Dedifferentiated amniotic fluid mesenchymal stem cell (primary cell): ENCODE measurements around the gene CDH16.
A peak's percentile ranks its signal among the peaks of the same experiment; 100 is the strongest.
"Not testable (repeated sequence)": the region's sequence is repeated elsewhere in the genome, so short reads cannot be mapped to it uniquely, and the experiment has no call there.

Experiments
- DNase-seq: peaks from one replicate; pipeline ENCODE4 v3.0.0-alpha.2; 2016; ENCODE audit errors: extremely low spot score

The CDH16 gene

DNA sequence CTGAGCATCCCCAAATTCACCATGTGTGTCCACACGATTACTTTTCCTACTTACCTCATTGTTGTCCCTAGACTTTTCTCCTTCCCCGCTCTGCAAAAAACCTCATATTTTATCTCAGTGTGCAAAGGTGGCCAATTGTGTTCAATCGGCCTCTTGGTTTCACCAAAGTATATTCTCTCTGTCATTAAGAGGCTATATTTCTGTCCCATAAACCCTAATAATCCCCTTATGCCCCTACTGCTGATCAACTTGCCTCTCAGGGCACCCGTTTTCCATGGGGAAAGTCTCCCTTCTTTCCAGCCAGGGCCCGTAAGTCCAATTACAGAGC, 28.3 kb upstream of the CDH16 start:
- no peak for DNase-seq

DNA sequence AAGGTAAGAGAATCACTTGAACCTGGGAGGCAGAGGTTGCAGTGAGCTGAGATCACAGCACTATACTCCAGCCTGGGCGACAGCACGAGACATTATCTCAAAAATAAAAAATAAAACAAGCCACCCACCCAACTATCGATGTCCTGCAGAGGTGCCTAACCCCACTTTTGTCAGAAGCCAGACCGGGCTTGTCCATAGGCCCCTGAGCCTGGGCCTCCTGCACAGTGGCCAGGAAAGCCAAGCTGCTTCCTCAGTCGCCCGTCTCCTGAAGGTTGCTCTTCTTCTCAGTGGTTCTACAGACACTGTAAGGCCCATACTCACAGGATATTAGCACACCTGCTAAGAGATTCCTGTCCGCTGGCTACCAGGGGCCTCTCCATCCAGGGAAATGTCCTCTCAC, 27.9 kb upstream of the CDH16 start:
- DNase-seq = no peak

DNA sequence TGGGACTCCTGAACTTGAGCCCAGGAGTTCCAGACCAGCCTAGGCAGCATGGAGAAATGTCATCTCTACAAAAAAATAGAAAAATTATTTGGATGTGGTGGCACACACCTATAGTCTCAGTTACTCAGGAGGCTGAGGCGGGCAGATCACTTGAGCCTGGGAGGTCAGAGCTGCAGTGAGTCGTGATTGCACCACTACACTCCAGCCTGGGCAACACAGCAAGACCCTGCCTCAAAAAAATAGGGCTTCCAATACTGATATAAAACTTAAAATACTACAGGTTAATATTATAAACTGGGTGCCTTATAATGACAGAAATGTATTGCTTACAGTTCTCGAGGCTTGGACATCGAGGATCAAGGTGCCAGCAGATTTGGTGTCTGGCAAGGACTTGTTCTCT, 27.3 kb upstream of the CDH16 start:
- no peak for DNase-seq

DNA sequence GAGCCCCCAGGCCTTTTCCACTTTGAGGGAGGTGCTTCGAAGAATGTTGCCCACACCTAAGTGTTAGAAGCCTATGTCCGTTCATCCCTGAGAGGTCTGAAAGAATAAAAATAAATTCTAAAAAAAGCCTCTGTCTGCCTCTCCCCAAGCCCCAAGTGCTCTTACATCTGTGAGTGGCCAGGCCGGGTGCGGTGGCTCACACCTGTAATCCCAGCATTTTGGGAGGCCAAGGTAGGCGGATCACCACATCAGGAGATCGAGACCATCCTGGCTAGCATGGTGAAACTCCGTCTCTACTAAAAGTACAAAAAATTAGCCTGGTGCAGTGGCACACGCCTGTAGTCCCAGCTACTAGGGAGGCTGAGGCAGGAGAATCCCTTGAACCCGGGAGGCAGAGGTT, 26.3 kb upstream of the CDH16 start:
- DNase-seq = not testable (repeated sequence)

DNA sequence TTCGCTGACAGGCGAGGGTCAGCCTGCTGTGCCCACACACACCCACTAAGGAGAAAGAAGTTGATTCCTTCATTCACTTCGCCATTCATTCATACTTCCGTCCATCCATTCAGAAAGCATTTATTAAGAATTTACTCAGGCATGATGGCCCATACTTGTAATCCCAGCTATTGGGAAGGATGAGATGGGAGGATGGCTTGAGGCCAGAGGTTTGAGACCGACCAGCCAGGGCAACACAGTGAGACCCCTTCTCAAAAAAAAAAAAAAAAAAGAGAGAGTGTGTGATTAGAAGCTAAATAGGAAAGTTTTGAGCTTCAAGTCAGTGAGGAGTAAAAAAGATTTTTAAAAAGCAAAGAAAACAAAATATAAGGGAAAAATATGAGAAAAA, 25.4 kb upstream of the CDH16 start:
- DNase-seq = no peak

DNA sequence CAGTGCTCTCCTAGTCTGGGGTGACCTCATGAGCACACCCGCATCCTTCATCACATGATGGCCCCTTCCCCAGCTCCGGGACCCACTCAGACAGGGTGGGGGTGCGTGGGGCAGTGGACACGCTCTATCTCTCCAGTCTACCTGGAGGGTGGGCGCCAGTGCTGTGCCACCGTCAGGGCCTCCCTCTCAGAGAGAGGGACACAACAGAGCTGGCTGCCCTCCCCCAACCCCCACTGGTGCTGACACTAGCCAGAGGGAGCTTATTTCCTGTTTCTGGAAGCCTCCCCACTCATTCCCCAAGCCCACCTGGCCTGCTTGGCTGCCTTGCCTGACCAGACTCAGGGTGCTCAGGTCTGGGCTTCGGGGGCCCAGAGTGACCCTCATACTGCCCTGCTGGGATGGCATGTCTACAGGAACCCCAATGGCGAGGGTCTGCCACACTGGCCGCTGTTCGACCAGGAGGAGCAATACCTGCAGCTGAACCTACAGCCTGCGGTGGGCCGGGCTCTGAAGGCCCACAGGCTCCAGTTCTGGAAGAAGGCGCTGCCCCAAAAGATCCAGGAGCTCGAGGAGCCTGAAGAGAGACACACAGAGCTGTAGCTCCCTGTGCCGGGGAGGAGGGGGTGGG, 24.9 kb upstream of the CDH16 start:
- no peak for DNase-seq

DNA sequence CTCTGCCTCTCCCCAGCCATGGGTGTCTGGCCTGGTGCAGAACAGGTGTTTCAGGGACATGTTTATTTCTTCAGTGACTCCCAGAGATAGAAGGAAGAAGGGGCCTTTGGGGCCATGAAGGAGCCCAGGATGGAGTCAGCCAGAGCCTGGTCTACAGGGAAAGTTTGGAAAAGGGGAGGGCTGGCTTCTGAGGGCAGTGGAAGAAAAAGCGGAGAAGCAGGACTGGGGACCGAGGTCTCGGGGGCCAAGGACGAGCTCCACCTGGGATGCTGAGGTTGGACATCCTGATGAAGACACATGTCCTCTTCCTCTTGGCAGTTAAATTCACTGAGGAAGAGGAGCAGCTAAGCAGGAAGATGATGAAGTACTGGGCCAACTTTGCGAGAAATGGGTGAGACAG, 24.3 kb upstream of the CDH16 start:
- DNase-seq = no peak

DNA sequence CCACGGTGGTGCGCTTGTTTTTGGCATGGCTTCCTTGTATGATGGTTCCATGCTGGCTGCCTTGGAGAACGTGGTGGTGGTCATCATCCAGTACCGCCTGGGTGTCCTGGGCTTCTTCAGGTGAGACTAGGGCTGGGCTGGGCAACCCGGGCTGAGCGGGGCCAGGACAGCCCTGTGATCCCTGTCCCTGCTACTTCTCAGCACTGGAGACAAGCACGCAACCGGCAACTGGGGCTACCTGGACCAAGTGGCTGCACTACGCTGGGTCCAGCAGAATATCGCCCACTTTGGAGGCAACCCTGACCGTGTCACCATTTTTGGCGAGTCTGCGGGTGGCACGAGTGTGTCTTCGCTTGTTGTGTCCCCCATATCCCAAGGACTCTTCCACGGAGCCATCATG, 21.6 kb upstream of the CDH16 start:
- no peak for DNase-seq

DNA sequence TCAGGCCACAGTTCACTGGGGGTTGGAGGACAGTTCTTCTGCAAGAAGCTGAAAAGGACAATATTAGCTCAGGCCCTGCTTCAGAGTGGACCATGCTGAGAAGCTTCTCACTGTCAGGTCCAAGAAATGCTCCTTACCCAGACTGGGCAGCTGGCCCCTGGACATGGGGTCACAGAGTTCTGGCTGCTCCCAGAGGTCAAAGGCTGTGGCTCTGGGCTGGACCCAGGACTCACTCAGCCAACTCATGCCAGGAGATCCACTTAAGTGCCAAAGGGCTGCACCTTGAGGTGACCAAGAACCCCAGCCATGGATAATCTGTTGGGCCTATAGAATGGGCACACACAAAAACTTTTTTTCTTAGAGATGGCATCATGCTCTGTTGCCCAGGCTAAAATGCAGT, 20.7 kb upstream of the CDH16 start:
- no peak for DNase-seq

DNA sequence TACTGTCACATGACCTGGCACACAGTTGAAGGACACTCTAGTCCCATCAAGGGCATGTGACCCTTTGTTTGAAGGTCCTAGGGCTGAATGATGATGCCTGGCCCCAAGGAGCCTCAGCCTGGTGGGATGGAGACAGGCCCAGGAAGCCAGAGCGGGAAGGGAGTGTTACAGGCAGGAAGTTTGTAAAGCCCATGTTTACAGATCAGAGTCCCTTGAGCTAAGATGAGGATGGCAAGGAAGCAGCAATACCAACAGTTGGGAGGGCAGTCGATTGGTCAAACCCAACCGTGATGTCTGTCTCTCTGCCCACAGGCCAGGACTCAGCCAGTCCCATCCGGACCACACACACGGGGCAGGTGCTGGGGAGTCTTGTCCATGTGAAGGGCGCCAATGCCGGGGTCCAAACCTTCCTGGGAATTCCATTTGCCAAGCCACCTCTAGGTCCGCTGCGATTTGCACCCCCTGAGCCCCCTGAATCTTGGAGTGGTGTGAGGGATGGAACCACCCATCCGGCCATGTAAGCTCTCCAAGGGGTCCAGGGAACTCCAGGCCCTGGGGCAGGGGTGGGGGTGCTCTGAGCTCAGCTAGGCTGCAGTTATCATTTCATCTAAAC, 19.1 kb upstream of the CDH16 start:
- no peak for DNase-seq

DNA sequence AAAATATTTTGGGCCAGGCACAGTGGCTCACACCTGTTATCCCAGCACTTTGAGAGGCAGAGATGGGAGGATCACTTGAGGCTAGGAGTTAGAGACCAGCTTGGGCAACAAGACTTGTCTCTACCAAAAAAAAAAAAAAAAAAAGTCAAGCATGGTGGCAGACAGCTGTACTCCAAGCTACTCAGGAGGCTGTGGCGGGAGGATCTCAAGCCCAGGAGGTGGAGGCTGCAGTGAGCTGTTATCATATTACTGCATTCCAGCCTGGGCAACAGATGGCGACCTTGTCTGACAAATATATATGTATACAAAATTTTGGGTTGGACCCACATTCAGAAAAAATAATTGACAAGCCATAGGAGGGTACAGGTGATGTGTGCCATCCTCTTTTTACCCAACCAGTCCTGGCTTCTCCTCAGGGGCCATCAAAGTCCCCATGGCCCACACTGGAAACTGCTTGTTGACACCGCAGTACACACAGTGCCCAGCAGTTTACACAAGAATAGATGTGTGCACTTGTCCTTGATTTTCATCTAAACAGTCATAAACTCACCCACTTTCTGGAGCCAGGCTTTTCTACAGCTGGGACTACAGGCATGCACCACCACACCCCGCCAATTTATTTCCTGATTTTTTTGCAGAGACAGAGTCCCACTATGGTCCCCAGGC, 18.3 kb upstream of the CDH16 start:
- DNase-seq = no peak

DNA sequence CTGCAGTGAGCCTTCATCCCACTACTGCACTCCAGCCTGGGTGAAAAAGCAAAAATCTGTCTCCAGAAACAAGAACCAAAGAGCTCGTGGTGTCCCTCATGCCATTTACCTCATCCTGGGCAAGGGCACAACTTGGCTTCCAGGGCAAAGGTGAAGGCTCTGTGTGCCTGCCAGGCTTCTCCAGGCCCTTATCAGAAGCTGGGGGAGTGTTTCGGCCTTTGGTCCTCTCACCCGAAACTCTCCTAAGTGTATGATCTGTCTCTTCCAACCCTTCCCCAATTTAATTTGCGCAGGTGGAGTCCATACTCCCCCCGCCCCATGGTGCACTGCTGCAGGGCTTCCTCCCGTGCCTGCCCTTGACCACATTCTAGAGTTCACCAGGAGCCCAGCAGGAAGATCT, 17.8 kb upstream of the CDH16 start:
- DNase-seq = no peak

DNA sequence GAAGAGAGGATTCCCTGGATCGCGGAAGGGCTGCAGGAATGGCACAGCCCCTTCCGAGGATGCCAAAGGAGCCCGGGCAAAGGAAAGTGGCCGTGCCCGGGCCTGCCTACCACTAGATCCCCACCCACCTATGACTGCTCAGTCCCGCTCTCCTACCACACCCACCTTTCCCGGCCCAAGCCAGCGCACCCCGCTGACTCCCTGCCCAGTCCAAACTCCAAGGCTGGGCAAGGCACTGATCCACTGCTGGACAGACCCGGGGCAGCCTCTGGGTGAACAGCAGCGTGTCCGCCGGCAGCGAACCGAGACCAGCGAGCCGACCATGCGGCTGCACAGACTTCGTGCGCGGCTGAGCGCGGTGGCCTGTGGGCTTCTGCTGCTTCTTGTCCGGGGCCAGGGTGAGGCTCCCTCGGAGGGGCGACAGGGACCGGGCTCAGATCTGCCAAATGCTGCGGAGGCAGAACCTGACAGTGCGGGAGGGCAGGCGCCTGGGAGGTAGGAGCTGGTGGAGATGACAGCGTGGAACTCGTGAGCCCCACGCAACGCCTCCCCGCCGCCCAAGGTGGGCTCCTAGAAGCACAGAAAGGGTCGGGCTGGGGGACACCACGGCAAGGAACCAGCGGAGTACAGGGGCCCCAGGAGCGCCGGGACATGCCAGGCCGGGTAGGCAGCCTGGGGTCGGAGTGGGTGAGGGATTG, 16.8 kb upstream of the CDH16 start, which contains the start of gene CES2:
Gene CES2, plus strand, starts transcription at position 203 of the 698 bp plus-strand sequence. Its CDS starts 120 bp downstream, at position 323.
- peak; percentile 33 for DNase-seq

DNA sequence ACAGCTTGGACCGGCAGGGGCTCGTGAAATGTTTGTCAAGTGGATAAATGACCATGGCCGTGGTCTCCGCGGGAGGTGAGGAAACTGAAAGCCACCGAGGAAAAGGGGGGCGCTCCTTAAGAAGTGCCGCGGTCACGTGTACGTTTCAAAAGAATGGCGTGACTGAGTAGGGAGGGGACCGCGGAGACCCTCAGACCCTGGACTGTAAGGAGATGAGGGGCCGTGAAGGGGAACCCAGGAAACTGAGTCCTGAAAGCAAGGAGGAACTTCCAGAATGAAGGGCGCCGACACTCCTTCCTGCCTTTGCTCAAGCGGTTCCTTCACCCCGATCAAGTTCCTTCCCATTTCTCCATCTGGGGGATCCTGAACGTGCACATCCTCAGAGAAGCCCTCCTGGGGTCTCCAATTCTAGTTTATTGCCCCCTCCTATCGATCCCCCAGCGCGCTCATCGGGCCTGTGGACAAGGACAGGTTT, 16.2 kb upstream of the CDH16 start:
- DNase-seq = not testable (repeated sequence)

DNA sequence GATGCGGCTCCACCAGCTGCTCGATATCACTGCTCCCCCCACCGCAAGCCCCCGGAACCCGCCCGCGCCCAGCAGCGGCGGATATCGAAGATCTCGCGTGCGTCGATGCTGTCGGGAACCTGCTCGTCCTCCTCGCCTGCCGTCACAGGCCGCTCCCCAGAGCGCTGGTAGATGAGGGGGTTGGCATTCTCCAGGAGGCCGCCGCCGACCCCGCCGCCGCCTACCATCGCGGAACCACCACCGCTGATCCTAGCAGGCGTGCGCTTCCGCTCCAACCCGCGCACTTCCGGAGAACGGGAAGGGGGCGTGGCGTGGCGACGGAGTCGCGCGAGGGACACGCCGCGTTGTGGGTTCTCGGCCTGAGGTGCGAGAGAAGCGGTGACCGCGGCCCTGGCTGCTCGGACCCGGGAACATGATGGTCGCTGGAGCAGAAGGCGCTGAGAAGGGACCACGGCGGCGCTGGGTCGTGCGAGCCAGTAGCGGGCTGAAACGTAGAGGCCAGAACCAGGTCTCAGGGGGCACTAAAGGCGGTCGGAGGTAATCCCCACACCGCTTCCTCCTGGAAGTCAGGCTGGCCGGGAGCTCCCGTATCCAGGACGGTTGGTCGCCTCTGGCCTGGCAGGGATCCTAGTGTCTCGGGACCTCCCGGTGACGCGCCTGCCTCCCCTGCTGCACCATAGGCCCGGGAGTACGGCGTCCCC, 15.6 kb upstream of the CDH16 start, which contains the start of gene CIAO2B:
Gene CIAO2B, minus strand, starts transcription at position 265 of the 701 bp plus-strand sequence. Its CDS starts 38 bp downstream, at position 227.
- peak; percentile 72 for DNase-seq

DNA sequence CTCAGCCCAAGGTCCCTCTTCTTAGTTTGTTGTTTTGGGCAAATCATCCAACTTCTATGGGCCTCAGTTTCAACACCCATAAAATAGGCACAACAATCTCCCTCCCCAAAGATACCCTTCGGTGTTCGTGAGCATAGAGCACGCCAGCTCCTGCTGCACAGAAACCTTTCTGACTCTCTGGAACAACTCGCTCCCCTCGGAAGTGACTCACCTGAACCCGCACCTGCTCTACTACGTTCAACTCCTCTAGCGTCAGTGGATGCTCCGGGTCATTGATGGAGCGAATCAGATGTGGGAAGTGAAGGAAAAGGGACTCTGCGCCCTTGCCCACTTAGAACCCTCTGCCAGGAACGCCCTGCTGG, 15.1 kb upstream of the CDH16 start:
- no peak for DNase-seq

DNA sequence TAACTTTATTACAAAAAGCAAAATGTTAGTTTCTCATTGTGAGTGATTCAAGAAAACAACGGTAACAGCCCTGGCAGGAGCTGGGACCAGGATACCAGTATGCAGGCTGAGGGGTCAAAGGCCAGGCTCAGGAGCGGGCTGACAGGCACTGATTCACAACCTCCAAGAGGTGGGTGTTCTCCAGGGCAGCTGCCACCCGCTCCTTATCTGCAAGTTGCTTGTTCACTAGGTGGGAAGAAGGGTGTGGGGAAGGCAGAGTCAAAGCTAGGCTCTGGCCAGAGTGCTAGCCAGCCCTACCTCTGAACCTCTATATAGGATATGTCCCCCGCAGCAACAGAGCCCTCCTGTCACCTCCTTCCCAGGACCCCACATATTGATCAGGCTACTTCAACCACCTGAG, 13.4 kb upstream of the CDH16 start:
- DNase-seq = no peak

DNA sequence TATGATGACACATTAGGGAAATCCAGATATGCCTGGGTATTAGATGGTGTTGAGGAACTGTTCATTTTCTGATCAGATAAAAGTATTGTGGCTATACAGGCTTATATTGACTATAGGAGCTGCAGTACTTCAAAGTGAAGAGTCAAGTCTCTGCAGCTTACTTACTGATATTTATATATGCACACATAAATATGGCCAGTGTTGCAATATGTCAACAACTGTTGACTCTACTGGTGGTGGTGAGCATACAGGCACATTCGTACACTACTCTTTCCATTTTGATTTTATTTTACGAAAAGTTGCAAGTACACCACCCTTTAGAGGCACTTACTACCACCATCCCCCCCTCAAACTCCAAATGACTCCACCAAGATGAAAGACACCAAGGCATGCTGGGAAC, 13.0 kb upstream of the CDH16 start:
- no peak for DNase-seq

DNA sequence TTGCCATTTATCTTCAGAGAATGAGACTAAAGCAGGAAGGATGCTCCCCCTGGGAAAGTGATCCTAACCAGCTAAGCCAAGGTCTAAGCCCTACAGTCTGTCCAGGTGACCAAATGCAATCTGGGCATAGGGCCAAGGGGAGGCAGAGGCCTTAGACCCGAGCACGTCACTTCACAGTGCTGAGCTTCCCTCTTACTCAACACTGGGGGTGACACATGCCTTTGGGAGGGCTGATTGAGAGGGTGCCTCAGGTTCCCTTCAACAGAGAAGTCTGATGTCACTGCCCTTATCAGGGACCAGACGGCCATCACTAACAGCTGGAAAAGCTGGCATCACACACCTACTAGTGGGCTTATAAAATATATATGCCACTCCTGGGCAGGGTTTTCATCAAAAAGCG, 11.5 kb upstream of the CDH16 start:
- no peak for DNase-seq

DNA sequence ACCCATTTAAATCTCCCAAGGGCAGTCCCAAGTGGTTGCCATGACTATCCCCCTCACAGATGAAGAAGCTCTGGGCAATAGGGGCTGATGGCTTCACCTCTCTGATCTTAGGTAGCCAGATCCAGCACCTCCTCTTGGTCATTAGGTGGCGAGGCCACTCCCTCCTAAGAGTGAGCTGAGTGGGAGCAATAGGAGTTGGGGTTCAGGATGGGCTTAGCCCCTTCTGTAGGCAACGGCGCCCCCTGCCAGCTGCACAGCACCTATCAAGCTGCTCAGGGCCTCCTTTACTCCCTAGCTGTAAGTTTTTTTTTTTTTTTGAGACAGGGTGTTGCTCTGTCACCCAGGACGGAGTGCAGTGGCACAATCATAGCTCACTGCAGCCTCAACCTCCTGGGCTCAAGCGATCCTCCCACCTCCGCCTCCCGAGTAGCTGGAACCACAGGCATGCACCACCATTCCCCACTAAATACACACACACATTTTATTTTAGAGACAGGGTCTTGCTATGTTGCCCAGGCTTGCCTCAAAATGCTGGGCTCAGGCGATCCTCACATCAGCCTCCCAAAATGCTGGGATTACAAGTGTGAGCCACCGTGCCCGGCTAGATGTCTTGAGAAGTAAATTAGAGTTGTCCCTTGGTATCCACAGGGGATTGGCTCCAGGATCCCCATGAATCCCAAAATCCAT, 10.2 kb upstream of the CDH16 start:
- DNase-seq = no peak

DNA sequence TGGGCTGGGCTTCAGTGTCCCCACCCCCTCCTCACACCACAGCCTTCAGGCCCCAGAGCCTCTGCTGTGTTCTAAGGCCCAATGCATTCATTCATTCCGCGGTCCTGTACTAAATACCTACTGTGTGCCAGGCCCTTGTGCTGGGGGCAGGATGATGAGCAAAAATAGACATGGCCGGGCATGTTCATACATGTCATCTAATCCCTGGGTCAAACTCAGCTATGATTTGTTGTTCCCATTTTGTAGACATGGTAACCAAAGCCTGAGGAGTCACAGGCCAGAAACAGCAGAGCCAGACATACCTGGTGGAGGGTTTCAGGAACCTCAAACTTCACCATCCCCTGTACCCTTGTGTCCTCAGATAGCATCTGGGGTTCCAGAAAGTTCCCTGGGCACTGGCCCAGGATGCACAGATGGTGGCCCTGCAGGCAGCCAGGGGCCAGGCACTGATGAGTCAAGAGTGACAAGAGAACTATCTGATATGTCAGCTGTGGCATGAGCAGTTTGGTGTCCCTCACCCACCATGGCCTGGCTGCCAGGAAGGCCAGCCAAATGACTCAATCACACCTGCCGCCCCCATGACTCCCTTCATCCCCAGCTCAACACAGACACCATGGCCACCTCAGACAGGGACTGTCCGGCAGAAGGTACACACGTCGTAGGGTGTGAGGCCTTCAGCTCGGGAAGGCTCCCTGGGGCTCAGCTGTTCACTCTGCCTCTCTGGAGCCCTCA, 9.4 kb upstream of the CDH16 start:
- DNase-seq = no peak
